ENCODE data around the gene ZNF792.
"Not testable (repeated sequence)": the region's sequence is repeated elsewhere in the genome, so short reads cannot be mapped to it uniquely, and the experiment has no call there.

Gene ZNF792

GRCh38 chr19:34970185-34970780 is 6.3 kb upstream of the ZNF792 start:
- DNase-seq (ENCODE audit: low spot score), result not testable (repeated sequence)

- DNase-seq (ENCODE audit: low spot score), result no peak
Measured at GRCh38 chr19:34969721-34970120, 5.7 kb upstream of the ZNF792 start.

- DNase-seq (ENCODE audit: low spot score), result no peak
Measured at GRCh38 chr19:34967551-34967950, 3.5 kb upstream of the ZNF792 start.

- DNase-seq (ENCODE audit: low spot score), result not testable (repeated sequence)
Measured at GRCh38 chr19:34965505-34965904, 1.5 kb upstream of the ZNF792 start.

- no peak for DNase-seq (ENCODE audit: low spot score)
Measured at GRCh38 chr19:34964598-34964997, 569 bp upstream of the ZNF792 start.

- no peak for DNase-seq (ENCODE audit: low spot score)
Measured at GRCh38 chr19:34962687-34963572, 1.1 kb downstream of the ZNF792 start.

- no peak for DNase-seq (ENCODE audit: low spot score)
Measured at GRCh38 chr19:34961775-34962686, 2.0 kb downstream of the ZNF792 start.

- no peak for DNase-seq (ENCODE audit: low spot score)
Measured at GRCh38 chr19:34960940-34961679, 2.9 kb downstream of the ZNF792 start.

- DNase-seq (ENCODE audit: low spot score), result no peak
Measured at GRCh38 chr19:34960103-34960805, 3.8 kb downstream of the ZNF792 start.

GRCh38 chr19:34959021-34959420 is 5.0 kb downstream of the ZNF792 start:
- DNase-seq (ENCODE audit: low spot score), result no peak

- no peak for DNase-seq (ENCODE audit: low spot score)
Measured at GRCh38 chr19:34957830-34958751, 5.9 kb downstream of the ZNF792 start.

GRCh38 chr19:34953092-34953491 is 10.9 kb downstream of the ZNF792 start:
- no peak for DNase-seq (ENCODE audit: low spot score)

- DNase-seq (ENCODE audit: low spot score), result no peak
Measured at GRCh38 chr19:34943861-34944573, 20.0 kb downstream of the ZNF792 start.

- DNase-seq (ENCODE audit: low spot score), result no peak
Measured at GRCh38 chr19:34938886-34939285, 25.1 kb downstream of the ZNF792 start.

GRCh38 chr19:34936184-34936583 is 27.8 kb downstream of the ZNF792 start:
- no peak for DNase-seq (ENCODE audit: low spot score)

- DNase-seq (ENCODE audit: low spot score), result no peak
Measured at GRCh38 chr19:34932494-34932893, 31.5 kb downstream of the ZNF792 start.

- peak; percentile 92 for DNase-seq (ENCODE audit: low spot score)
Measured at GRCh38 chr19:34926685-34927375, 37.2 kb downstream of the ZNF792 start, which contains the start of gene ZNF30. Gene ZNF30, plus strand, starts transcription at chr19:34926903. Its CDS starts 3,045 bp downstream, at chr19:34929948.

- DNase-seq (ENCODE audit: low spot score), result no peak
Measured at GRCh38 chr19:34926361-34926684, 37.7 kb downstream of the ZNF792 start.

Data from COLO829 (cell line).